Neuronal stem cell (in vitro differentiated cells): Measurements from ENCODE around the gene PRR11.

Experiments used
- DNase-seq: peaks from one replicate; pipeline ENCODE4 v3.0.0-alpha.2; 2013; ENCODE audit warnings: low spot score
- H2AFZ ChIP-seq: one replicate; pipeline ENCODE4 v1.6.1; 2013; ENCODE audit warnings: mild to moderate bottlenecking, low read length, inconsistent platforms
- H2AK5ac ChIP-seq: 2 replicates; pipeline ENCODE4 v1.6.1; 2013; ENCODE audit warnings: low read depth, mild to moderate bottlenecking, inconsistent platforms, low read length, moderate library complexity, mixed read lengths
- H2BK120ac ChIP-seq: 2 replicates; pipeline ENCODE4 v1.6.1; 2013; ENCODE audit warnings: low read depth, mild to moderate bottlenecking, inconsistent platforms, low read length, moderate library complexity, mixed read lengths
- H2BK12ac ChIP-seq: one replicate; pipeline ENCODE4 v1.6.1; 2013; ENCODE audit warnings: low read length, inconsistent platforms
- H2BK15ac ChIP-seq: 2 replicates; pipeline ENCODE4 v1.6.1; 2013; ENCODE audit warnings: mild to moderate bottlenecking, low read length, inconsistent platforms, mixed read lengths
- H2BK5ac ChIP-seq: one replicate; pipeline ENCODE4 v1.6.1; 2013; ENCODE audit warnings: inconsistent platforms, mild to moderate bottlenecking, low read length, moderate library complexity
- H3K14ac ChIP-seq: one replicate; pipeline ENCODE4 v1.6.1; 2013; ENCODE audit warnings: low read length, inconsistent platforms
- H3K18ac ChIP-seq: 2 replicates; pipeline ENCODE4 v1.6.1; 2013; ENCODE audit warnings: low read length, inconsistent platforms
- H3K23ac ChIP-seq: 2 replicates; pipeline ENCODE4 v1.6.1; 2013; ENCODE audit warnings: low read depth, mild to moderate bottlenecking, mixed read lengths, low read length, inconsistent platforms; ENCODE audit not compliant: poor library complexity
- H3K27ac ChIP-seq: replicated peaks from 3 replicates; pipeline ENCODE4 v1.5.1; 2013; ENCODE audit warnings: low read length, inconsistent platforms
- H3K27me3 ChIP-seq, 3 experiments: 2 replicates each; pipeline ENCODE4 v1.6.1; 2013; ENCODE audit warnings: low read length in 3 of 3, mild to moderate bottlenecking in 2 of 3, inconsistent platforms in 1 of 3, low read depth in 1 of 3, mixed read lengths in 1 of 3, moderate library complexity in 1 of 3; ENCODE audit not compliant: control insufficient read depth in 3 of 3, insufficient read depth in 3 of 3
- H3K36me3 ChIP-seq, 2 donors: replicated peaks in 1 of 2; 2 replicates each; pipeline ENCODE4 v1.6.1; 2013; ENCODE audit warnings: low read length in 2 of 2; ENCODE audit not compliant: control insufficient read depth in 2 of 2, insufficient read depth in 2 of 2
- H3K4ac ChIP-seq: 2 replicates; pipeline ENCODE4 v1.6.1; 2013; ENCODE audit warnings: inconsistent platforms, mild to moderate bottlenecking, low read length, moderate library complexity
- H3K4me1 ChIP-seq, 2 donors: 1 replicate in 1 of 2; 2 replicates in 1 of 2; pipeline ENCODE4 v1.6.1; 2013; ENCODE audit warnings: low read length in 2 of 2, low read depth in 1 of 2; ENCODE audit not compliant: control insufficient read depth in 2 of 2, insufficient read depth in 1 of 2
- H3K4me2 ChIP-seq: one replicate; pipeline ENCODE4 v1.6.1; 2013; ENCODE audit warnings: mild to moderate bottlenecking, low read length, inconsistent platforms; ENCODE audit not compliant: insufficient read depth, poor library complexity, severe bottlenecking
- H3K4me3 ChIP-seq, 2 donors: 2 replicates each; pipeline ENCODE4 v1.5.1; 2013; ENCODE audit warnings: low read length in 2 of 2, mild to moderate bottlenecking in 2 of 2, inconsistent platforms in 1 of 2, moderate library complexity in 1 of 2
- H3K79me1 ChIP-seq: one replicate; pipeline ENCODE4 v1.6.1; 2013; ENCODE audit warnings: low read depth, mild to moderate bottlenecking, inconsistent platforms, low read length, moderate library complexity
- H3K9ac ChIP-seq: one replicate; pipeline ENCODE4 v1.6.1; 2013; ENCODE audit warnings: mild to moderate bottlenecking, low read depth, low read length, inconsistent platforms; ENCODE audit not compliant: poor library complexity
- H3K9me3 ChIP-seq, 2 donors: replicated peaks in 1 of 2; 2 replicates each; pipeline versions ENCODE3 to v1.6.1; 2013; ENCODE audit warnings: low read length in 2 of 2, mild to moderate bottlenecking in 2 of 2, inconsistent platforms in 1 of 2, low read depth in 1 of 2, mixed read lengths in 1 of 2, moderate library complexity in 1 of 2; ENCODE audit not compliant: control insufficient read depth in 2 of 2, insufficient read depth in 1 of 2
- H4K8ac ChIP-seq: one replicate; pipeline ENCODE4 v1.6.1; 2013; ENCODE audit warnings: low read depth, mild to moderate bottlenecking, inconsistent platforms, low read length, moderate library complexity
- H4K91ac ChIP-seq: one replicate; pipeline ENCODE4 v1.6.1; 2013; ENCODE audit warnings: low read length, low read depth, mild to moderate bottlenecking, inconsistent platforms; ENCODE audit not compliant: poor library complexity
- WGBS, 2 donors: extraction: QIAGEN DNeasy Blood & Tissue Kit; methylation state at CpG; one replicate each; pipeline ENCODE4 v1.1.7; 2013; ENCODE audit warnings: missing lambda C conversion rate in 2 of 2, mixed read lengths in 1 of 2; ENCODE audit not compliant: insufficient read length in 2 of 2, insufficient replicate concordance in 1 of 2; ENCODE audit errors: extremely low coverage in 2 of 2; 5-methylcytosine and 5-hydroxymethylcytosine counted together

PRR11 gene

DNA sequence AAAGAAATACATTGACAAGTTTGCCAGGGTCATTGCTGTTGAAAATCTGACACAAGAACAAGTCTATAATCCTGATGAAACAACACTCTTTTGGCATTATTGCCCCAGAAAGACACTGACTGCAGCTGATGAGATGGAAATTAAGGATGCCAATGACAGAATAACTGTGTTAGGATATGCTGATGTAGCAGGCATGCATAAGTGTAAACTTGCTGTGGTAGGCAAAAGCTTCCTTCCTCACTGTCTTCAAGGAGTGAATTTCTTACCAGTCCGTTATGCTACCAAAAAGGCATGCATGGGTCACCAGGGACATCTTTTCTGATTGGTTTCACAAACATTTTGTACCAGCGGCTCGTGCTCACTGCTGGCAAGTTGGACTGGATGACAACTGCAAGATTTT lies 75.2 kb downstream of the PRR11 start:
- Histone ChIP-seq H4K8ac (no peak overlapping the region), H3K4ac (no peak overlapping the region)
- no CpG with 5 or more reads among the region's 3 CpGs for WGBS, 2 donors

DNA sequence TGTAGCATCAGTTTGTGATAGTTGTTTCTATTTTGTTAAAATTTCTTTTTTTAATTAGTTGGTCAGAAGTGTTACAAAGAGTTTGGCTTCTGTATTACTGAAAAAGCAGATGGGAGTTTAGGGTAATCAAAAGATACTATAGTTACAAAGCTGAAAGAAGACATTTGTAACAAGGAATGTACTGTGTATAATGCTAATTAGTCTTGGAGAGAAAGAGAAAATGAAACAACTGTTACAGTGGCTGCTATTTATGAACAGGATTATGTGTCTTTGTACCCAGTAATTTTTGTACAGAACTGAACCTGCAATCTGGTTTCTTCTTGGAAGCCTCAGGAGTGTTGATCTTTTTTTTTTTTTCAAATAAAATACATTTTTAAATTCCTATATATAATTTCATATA lies 79.1 kb downstream of the PRR11 start:
- no peak overlapping the region for H2AK5ac ChIP-seq
- H3K4me1 ChIP-seq: no peaks in the 10 kb centered on the region
- peaks cover 0 to 2% of the 10 kb centered on the region in 2 donors for H3K36me3 ChIP-seq
- H2BK120ac ChIP-seq: no peak overlapping the region
- no peak overlapping the region for H4K8ac ChIP-seq
- no peak for DNase-seq
- no peak overlapping the region for H4K91ac ChIP-seq
- no peaks in the 10 kb centered on the region for H3K9me3 ChIP-seq
- H3K27ac ChIP-seq: no peak overlapping the region
- H3K4me3 ChIP-seq: no peak overlapping the region
- H3K23ac ChIP-seq: no peak overlapping the region
- no peak overlapping the region for H2BK5ac ChIP-seq
- no peaks in the 10 kb centered on the region for H3K27me3 ChIP-seq
- H3K79me1 ChIP-seq: no peaks in the 10 kb centered on the region
- no peak overlapping the region for H2BK15ac ChIP-seq
- no peak overlapping the region for H3K14ac ChIP-seq
- H2BK12ac ChIP-seq: no peak overlapping the region
- H3K18ac ChIP-seq: no peak overlapping the region
- no peak overlapping the region for H3K4me2 ChIP-seq
- H3K9ac ChIP-seq: no peak overlapping the region
- H2AFZ ChIP-seq: no peak overlapping the region
- H3K4ac ChIP-seq: no peak overlapping the region

More for the DNA sequence above, 75.2 kb downstream of the PRR11 start:
- H2AK5ac ChIP-seq: no peak overlapping the region
- H3K79me1 ChIP-seq: no peaks in the 10 kb centered on the region
- no peak overlapping the region for H4K91ac ChIP-seq
- H3K36me3 ChIP-seq: peaks cover 0 to 2% of the 10 kb centered on the region in 2 donors
- no peak overlapping the region for H2AFZ ChIP-seq
- no peak overlapping the region for H2BK5ac ChIP-seq
- no peak overlapping the region for H3K27ac ChIP-seq
- H3K23ac ChIP-seq: no peak overlapping the region
- H3K18ac ChIP-seq: no peak overlapping the region
- no peaks in the 10 kb centered on the region for H3K27me3 ChIP-seq
- no peak overlapping the region for H2BK120ac ChIP-seq
- DNase-seq: no peak
- no peak overlapping the region for H3K4me2 ChIP-seq
- no peak overlapping the region for H3K14ac ChIP-seq
- no peak overlapping the region for H2BK15ac ChIP-seq
- no peak overlapping the region for H2BK12ac ChIP-seq
- no peaks in the 10 kb centered on the region for H3K4me1 ChIP-seq
- no peak overlapping the region for H3K4me3 ChIP-seq
- no peaks in the 10 kb centered on the region for H3K9me3 ChIP-seq
- H3K9ac ChIP-seq: no peak overlapping the region

- no peak for DNase-seq
- H3K4me2 ChIP-seq: no peak overlapping the region
- H3K23ac ChIP-seq: no peak overlapping the region
- H3K27me3 ChIP-seq: no peaks in the 10 kb centered on the region
- no peaks in the 10 kb centered on the region for H3K79me1 ChIP-seq
- no peak overlapping the region for H4K91ac ChIP-seq
- no peak overlapping the region for H3K27ac ChIP-seq
- H3K4me1 ChIP-seq: no peaks in the 10 kb centered on the region
- no peak overlapping the region for H2BK15ac ChIP-seq
- no peak overlapping the region for H2BK12ac ChIP-seq
- H2AK5ac ChIP-seq: no peak overlapping the region
- no peak overlapping the region for H2BK5ac ChIP-seq
- WGBS, 2 donors: no CpG with 5 or more reads among the region's 2 CpGs
- H3K4ac ChIP-seq: no peak overlapping the region
- no peaks in the 10 kb centered on the region for H3K9me3 ChIP-seq
- H4K8ac ChIP-seq: no peak overlapping the region
- H3K18ac ChIP-seq: no peak overlapping the region
- H2BK120ac ChIP-seq: no peak overlapping the region
- no peak overlapping the region for H3K9ac ChIP-seq
- no peak overlapping the region for H3K14ac ChIP-seq
- no peaks in the 10 kb centered on the region for H3K36me3 ChIP-seq
- H3K4me3 ChIP-seq: no peak overlapping the region
- no peak overlapping the region for H2AFZ ChIP-seq
Observed at GRCh38 chr17:59238906-59239305, 83.4 kb downstream of the PRR11 start.

DNA sequence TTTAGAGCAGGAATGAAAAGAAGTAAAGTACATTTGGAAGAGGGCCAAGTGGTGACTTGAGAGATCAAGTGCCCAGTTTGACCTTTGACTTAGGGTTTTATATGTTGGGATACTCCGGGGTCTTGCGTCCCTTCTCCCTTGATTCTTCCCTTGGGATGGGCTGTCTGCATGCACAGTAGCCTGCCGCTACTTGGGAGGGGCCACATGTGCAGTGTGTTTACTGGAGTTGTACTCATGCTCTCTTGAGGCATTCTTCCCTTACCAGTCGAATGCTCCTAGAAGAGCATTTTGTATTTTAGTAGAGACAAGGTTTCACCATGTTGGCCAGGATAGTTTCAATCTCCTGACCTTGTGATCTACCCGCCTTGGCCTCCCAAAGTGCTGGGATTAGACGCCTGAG lies 88.5 kb downstream of the PRR11 start:
- H4K8ac ChIP-seq: no peak overlapping the region
- H2BK12ac ChIP-seq: no peak overlapping the region
- no peak overlapping the region for H3K18ac ChIP-seq
- no peak overlapping the region for H2BK5ac ChIP-seq
- H4K91ac ChIP-seq: no peak overlapping the region
- H2BK15ac ChIP-seq: no peak overlapping the region
- peaks cover 0 to 5% of the 10 kb centered on the region in 2 donors for H3K36me3 ChIP-seq
- H3K27ac ChIP-seq: no peak overlapping the region
- H2BK120ac ChIP-seq: no peak overlapping the region
- H3K23ac ChIP-seq: no peak overlapping the region
- no peaks in the 10 kb centered on the region for H3K9me3 ChIP-seq
- no peaks in the 10 kb centered on the region for H3K4me1 ChIP-seq
- no peak overlapping the region for H3K9ac ChIP-seq
- no peaks in the 10 kb centered on the region for H3K79me1 ChIP-seq
- no peak overlapping the region for H3K4me3 ChIP-seq
- no CpG with 5 or more reads among the region's 6 CpGs for WGBS, 2 donors
- H2AFZ ChIP-seq: no peak overlapping the region
- H3K4me2 ChIP-seq: no peak overlapping the region
- H3K4ac ChIP-seq: no peak overlapping the region
- no peak overlapping the region for H3K14ac ChIP-seq
- no peak for DNase-seq
- H2AK5ac ChIP-seq: no peak overlapping the region
- no peaks in the 10 kb centered on the region for H3K27me3 ChIP-seq
